T-helper 17 cell (primary cell): Measurements from ENCODE around the gene USP3. TPM values are rescaled to one million over a fixed set of nuclear protein-coding genes. Genes with fewer than 3 reads are reported as not detected.
A peak's percentile ranks its signal among the peaks of the same experiment; 100 is the strongest.

Experiments used
- ATAC-seq: fragments of 150-1000 bp; cut with Tn5 transposase; 2 replicates; pipeline ENCODE4 v1.10.0; 2021; ENCODE audit warnings: mild to moderate bottlenecking, moderate library complexity
- DNase-seq, 3 donors: peaks; one replicate each; pipeline versions ENCODE4 v3.0.0 to v3.0.0-alpha.2; 2020 to 2021
- H3K9me3 ChIP-seq: one replicate; pipeline ENCODE4 v1.7.0; 2013; ENCODE audit warnings: low read length, mild to moderate bottlenecking; ENCODE audit not compliant: control insufficient read depth, poor library complexity, severe bottlenecking
- H3K27ac Mint-ChIP-seq: one replicate; pipeline ENCODE4 v1.8.0; 2022; ENCODE audit warnings: mild to moderate bottlenecking, moderate library complexity, mixed read lengths
- H3K27me3 Mint-ChIP-seq: one replicate; pipeline ENCODE4 v1.8.0; 2022; ENCODE audit warnings: mixed read lengths
- H3K36me3 Mint-ChIP-seq: one replicate; pipeline ENCODE4 v1.8.0; 2022; ENCODE audit warnings: low read depth, mixed read lengths
- H3K4me1 Mint-ChIP-seq: one replicate; pipeline ENCODE4 v1.8.0; 2022; ENCODE audit warnings: mild to moderate bottlenecking, mixed read lengths
- H3K4me3 Mint-ChIP-seq: one replicate; pipeline ENCODE4 v1.8.0; 2022; ENCODE audit warnings: mild to moderate bottlenecking, moderate library complexity, mixed read lengths
- total RNA-seq, 4 donors: library from RNA in 2 of 4; stranded (reverse) in 2 of 4; gene quantifications; one replicate each; pipeline ENCODE4 v1.2.3 and lab custom pipeline; 2022 to 2026

Gene USP3, protein sequence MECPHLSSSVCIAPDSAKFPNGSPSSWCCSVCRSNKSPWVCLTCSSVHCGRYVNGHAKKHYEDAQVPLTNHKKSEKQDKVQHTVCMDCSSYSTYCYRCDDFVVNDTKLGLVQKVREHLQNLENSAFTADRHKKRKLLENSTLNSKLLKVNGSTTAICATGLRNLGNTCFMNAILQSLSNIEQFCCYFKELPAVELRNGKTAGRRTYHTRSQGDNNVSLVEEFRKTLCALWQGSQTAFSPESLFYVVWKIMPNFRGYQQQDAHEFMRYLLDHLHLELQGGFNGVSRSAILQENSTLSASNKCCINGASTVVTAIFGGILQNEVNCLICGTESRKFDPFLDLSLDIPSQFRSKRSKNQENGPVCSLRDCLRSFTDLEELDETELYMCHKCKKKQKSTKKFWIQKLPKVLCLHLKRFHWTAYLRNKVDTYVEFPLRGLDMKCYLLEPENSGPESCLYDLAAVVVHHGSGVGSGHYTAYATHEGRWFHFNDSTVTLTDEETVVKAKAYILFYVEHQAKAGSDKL
- total RNA-seq (100 to 1,000 TPM; 219 to 288 TPM), total RNA-seq (lab: John Stamatoyannopoulos, UW) (168 to 199 reads per million in 2 donors)

DNA sequence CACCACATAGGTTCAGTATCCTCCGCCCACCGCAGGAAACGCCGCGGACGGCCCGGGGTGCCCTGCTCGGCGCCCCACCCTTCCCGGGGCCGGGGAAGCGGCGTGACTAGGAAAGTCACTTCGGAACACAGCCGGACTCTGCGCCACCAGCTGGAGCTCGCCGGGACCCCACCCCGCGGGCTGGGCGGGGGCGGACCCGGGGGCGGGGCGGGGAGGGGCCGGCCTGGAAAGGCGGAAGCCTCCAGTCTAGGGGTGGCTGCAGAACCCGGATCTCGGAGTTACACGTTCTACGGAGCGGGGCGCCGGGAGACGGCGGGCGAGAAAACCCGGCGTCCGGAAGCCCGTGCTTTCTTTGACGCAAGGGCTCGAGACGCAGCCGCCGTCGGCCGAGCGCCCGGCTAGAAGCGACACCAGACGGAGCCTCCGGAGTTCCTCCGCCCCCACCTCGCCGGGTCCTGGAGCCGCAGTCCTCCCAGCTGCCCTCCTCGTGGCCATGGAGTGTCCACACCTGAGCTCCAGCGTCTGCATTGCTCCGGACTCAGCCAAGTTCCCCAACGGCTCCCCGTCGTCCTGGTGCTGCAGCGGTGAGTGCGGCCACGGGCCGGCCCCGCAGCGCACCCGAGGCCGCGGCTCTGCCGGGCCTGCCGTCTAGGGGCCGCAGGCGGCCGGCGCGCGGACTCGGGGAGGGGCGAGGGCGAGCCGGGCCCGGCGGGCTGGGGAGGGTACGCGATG lies at the start of gene USP3:
TSS of gene USP3 (plus strand) at position 347 of the 732 bp plus-strand sequence. CDS start at position 494, 147 bp downstream.
- no peaks in the 10 kb centered on the region for H3K9me3 ChIP-seq
- peak; percentile 88 to 92 (median 90) for DNase-seq
- H3K4me3 Mint-ChIP-seq, result peak within 1 kb of the TSS; percentile 97
- peaks cover 5% of the 10 kb centered on the region for H3K36me3 Mint-ChIP-seq
- H3K27me3 Mint-ChIP-seq, result no peaks in the 10 kb centered on the region
- H3K27ac Mint-ChIP-seq, result peak within 1 kb of the TSS; percentile 96
- peaks cover 60% of the 10 kb centered on the region for H3K4me1 Mint-ChIP-seq
- ATAC-seq, result peak; percentile 76

DNA sequence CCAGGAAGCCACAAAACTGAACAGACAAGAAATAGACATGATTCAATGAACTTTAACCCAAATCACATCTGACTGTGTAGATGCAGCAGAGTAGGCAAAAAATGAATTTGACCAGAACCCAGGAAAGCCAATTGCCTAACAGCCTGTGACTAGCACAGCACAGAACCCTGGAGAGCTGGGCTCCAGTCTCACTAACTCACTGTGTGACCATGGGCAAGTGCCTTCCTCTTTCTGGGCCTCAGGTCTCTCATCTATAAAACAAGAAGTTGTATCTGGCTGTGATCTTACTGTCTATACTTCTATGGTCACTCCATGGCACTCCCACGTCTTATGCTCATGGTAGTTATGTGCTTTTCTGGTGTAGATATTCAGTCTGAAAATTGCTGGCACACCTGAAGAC lies 48.1 kb upstream of the USP3 start:
- H3K36me3 Mint-ChIP-seq, result no peaks in the 10 kb centered on the region
- ATAC-seq (no peak), DNase-seq (no peak)
- no peak overlapping the region for H3K4me3 Mint-ChIP-seq
- peaks cover 5% of the 10 kb centered on the region for H3K27me3 Mint-ChIP-seq
- H3K4me1 Mint-ChIP-seq, result peaks cover 2% of the 10 kb centered on the region
- H3K9me3 ChIP-seq, result no peaks in the 10 kb centered on the region
- H3K27ac Mint-ChIP-seq, result no peak overlapping the region

DNA sequence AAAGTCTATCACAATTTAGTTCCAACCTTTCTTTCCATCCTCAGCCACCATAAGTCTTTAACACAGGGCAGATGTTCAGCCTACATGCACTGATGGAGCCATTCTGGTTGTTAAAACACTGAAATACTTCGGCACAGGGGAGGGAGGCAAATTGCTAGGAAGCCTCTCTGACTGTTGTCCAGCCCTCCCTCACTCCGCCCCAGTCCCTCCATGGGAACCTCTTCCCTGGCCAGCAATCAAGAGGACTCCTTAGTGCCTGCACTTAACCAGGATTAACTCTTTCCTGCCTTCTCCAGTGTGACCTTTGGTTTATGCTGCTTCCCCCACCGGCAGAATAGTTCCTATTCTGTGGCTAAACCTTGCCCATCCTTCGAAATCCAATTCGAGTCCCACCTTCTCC lies 47.0 kb upstream of the USP3 start:
- DNase-seq (no peak), ATAC-seq (no peak)
- Mint-ChIP-seq H3K4me3 (no peak overlapping the region), H3K27ac (no peak overlapping the region), H3K27me3 (peaks cover 5% of the 10 kb centered on the region), H3K36me3 (no peaks in the 10 kb centered on the region), H3K4me1 (peaks cover 5% of the 10 kb centered on the region)
- no peaks in the 10 kb centered on the region for H3K9me3 ChIP-seq

DNA sequence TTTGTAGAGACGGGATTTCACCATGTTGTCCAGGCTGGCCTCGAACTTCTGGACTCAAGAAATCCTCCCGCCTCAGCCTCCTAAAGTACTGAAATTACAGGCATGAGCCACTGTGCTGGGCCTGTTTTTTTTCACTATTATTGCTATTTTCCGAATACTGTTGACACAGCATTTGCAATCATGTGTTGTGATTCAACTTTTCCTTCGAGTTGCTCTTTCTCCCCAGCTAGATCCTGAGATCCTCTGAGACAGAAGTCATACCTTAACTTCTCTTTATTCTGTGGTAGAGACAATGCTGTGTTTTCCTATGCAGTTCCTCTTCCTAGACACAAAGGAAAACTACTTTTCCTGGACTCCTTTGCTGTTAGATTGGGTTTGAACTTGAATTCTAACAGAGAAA lies 46.4 kb upstream of the USP3 start:
- no peaks in the 10 kb centered on the region for H3K36me3 Mint-ChIP-seq
- no peaks in the 10 kb centered on the region for H3K9me3 ChIP-seq
- DNase-seq, result no peak
- H3K27me3 Mint-ChIP-seq, result peaks cover 5% of the 10 kb centered on the region
- ATAC-seq, result no peak
- H3K27ac Mint-ChIP-seq, result no peak overlapping the region
- H3K4me1 Mint-ChIP-seq, result peaks cover 5% of the 10 kb centered on the region
- no peak overlapping the region for H3K4me3 Mint-ChIP-seq

DNA sequence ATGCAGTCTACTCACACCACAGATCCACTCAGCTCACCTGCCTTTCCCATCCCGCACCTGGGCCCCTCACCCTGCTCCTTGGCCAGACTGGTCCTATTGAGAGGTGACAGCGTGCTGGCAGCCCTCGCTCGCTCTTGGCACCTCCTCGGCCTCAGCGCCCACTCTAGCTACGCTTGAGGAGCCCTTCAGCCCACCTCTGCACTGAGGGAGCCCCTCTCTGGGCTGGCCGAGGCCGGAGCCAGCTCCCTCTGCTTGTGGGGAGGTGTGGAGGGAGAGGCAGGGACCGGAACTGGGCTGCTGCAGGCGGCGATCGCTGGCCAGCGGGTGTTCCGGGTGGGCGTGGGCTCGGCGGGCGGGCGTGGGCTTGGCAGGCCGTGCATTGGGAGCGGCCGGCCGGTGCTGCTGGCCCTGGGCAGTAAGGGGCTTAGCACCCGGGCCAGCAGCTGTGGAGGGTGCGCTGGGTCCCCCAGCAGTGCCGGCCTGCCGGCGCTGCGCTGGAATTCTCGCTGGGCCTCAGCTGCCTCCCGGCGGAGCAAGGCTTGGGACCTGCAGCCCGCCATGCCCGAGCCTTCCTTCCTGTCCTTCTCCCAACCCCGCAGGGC lies 45.5 kb upstream of the USP3 start:
- ATAC-seq (no peak), DNase-seq (no peak)
- no peak overlapping the region for H3K27ac Mint-ChIP-seq
- no peak overlapping the region for H3K4me3 Mint-ChIP-seq
- H3K9me3 ChIP-seq, result no peaks in the 10 kb centered on the region
- H3K36me3 Mint-ChIP-seq, result no peaks in the 10 kb centered on the region
- H3K27me3 Mint-ChIP-seq, result peaks cover 5% of the 10 kb centered on the region
- peaks cover 5% of the 10 kb centered on the region for H3K4me1 Mint-ChIP-seq

DNA sequence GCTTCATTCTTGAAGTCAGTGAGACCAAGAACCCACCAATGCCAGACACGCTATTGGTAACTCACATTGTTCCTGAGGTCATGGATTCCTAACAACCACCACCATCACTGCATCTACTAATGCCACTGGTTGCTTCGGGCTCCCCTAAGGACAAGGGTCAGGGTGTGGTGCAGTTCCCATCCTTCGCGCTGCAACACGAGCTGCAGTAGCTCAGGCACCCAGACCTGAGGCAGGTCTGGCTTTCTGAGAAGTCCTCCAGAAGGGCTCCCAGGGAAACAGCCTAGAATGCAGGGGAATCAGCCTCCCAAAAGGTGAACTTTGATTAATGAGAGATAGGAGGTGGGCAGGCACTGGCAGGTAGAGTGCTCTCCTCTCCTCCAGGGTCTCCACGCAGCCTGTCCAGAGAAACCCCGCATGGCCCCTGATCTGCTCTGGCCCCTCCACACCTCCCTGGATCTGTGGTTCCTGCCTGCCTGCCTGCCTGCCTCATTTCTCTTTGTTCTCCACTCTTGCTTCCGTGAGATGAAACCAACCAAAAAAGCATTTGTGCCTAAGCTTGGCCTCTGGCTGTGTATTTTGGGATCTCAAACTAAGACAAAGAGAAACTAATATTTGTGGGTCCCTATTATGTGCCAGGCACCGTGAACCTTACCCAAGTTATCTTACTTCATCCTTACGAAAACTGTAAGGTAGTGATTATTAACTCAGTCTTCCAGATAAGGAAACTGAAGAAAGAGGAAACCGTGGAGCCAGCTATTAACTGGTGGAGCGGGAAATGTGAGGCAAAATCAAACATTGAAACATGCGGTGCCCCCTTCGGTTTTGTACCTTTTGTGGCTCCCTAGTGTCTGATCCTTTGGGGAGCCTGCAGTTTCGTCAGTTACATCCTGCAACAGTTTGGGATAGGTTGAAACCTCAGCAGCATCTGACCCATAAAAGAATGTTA lies 43.9 kb upstream of the USP3 start:
- Mint-ChIP-seq H3K27me3 (peaks cover 5% of the 10 kb centered on the region), H3K27ac (no peak overlapping the region), H3K4me3 (no peak overlapping the region), H3K36me3 (no peaks in the 10 kb centered on the region), H3K4me1 (peaks cover 5% of the 10 kb centered on the region)
- H3K9me3 ChIP-seq, result no peaks in the 10 kb centered on the region
- DNase-seq (no peak), ATAC-seq (no peak)

DNA sequence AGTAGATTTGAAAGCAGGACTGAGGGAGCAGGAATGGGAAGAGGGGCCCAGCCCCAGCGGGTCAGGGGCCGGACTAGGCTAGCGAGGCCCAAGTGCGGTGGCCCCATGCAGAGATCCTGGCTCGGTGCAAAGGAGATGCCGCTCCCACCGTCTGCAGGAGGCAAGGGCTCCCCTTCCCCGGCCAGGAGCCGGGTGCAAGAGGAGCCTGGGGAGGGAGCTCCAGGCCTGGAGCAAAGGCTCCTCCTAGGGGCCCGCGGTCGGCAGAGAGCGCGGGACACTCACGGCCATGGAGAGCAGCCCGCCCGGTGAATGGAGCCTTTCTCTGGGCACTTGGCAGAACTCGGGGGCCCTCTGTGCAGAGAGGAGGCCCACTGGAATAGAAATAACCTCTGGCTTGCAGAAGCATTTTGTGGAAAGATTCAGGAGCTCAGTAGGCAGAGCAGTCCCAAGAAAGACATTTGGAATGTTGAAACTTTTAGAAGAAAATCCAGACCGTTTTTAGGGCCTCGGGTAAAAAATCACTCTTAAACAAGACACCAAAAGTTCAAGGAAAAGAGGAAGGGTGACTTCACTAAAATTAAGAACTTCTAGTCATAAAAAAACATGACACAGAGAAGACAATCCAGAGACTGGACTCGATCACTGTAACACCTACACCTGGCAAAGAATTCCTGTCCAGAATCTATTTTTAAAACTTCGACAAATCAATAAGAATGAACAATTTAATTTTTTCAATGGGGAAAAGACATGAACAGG lies 43.0 kb upstream of the USP3 start:
- Mint-ChIP-seq H3K27me3 (peaks cover 5% of the 10 kb centered on the region), H3K27ac (no peak overlapping the region), H3K4me3 (no peak overlapping the region), H3K36me3 (no peaks in the 10 kb centered on the region), H3K4me1 (peaks cover 6% of the 10 kb centered on the region)
- ATAC-seq (no peak), DNase-seq (no peak)
- no peaks in the 10 kb centered on the region for H3K9me3 ChIP-seq

DNA sequence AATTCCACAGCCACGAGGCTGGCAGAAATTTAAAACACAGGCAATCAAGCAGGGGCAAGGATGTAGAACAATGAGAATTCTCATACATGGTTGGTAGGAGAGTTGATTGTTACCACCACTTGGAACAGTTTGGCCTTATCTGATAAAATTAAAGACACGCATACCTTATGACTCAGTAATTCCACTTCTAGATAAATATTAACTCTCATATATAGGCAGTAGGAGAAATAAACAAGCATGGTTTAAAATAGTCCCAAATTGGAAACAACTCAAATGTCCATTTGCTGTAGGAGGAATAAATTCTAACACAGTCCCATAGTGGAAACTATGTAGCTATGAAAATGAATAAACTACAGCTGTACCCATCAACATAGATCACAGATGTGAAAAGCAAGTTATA lies 42.3 kb upstream of the USP3 start:
- DNase-seq (no peak), ATAC-seq (no peak)
- no peaks in the 10 kb centered on the region for H3K9me3 ChIP-seq
- H3K4me3 Mint-ChIP-seq, result no peak overlapping the region
- H3K27me3 Mint-ChIP-seq, result peaks cover 5% of the 10 kb centered on the region
- no peak overlapping the region for H3K27ac Mint-ChIP-seq
- no peaks in the 10 kb centered on the region for H3K36me3 Mint-ChIP-seq
- peaks cover 12% of the 10 kb centered on the region for H3K4me1 Mint-ChIP-seq

DNA sequence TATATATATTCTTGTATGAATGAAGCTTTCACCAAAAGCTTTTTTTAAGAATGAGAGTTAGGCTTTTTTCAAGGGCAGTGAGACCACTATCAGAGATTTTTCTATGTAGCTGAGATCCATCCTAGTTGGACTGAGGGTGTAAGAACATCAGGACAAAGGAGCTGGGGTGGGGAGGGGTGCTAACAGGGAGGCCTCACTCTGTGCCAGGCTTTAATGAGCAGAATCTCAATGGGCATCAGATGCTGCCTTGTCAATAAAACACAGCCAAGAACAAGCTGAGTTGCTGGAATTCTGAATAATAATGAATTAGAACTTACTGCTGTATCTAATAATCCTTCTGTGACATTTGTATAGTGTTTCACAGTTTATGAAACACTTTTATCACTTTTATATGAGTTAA lies 41.4 kb upstream of the USP3 start:
- Mint-ChIP-seq H3K4me3 (no peak overlapping the region), H3K27ac (no peak overlapping the region), H3K36me3 (no peaks in the 10 kb centered on the region), H3K4me1 (peaks cover 15% of the 10 kb centered on the region), H3K27me3 (peaks cover 4% of the 10 kb centered on the region)
- H3K9me3 ChIP-seq, result no peaks in the 10 kb centered on the region
- DNase-seq, result no peak
- no peak for ATAC-seq

DNA sequence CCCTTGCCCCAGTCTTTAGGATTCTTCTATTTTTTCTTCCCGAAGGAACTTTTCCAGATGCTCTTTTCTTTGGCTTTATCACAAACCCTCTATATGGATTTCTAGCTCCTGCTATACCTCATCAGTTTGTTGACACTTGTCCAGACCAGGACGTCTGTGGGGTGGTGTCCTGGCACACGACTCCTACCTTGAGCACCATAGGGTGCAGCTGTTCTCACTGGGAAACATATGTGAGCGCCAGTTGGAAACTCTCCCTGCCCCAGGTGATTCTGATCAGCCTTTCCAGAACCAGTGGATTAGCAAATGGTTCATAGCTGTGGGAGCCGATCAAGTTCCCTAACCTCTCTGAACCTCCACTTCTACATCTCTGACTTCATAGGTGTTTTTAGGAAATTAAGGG lies 40.6 kb upstream of the USP3 start:
- no peaks in the 10 kb centered on the region for H3K9me3 ChIP-seq
- no peak for DNase-seq
- no peaks in the 10 kb centered on the region for H3K27me3 Mint-ChIP-seq
- ATAC-seq, result no peak
- H3K36me3 Mint-ChIP-seq, result no peaks in the 10 kb centered on the region
- H3K4me3 Mint-ChIP-seq, result no peak overlapping the region
- no peak overlapping the region for H3K27ac Mint-ChIP-seq
- peaks cover 15% of the 10 kb centered on the region for H3K4me1 Mint-ChIP-seq

DNA sequence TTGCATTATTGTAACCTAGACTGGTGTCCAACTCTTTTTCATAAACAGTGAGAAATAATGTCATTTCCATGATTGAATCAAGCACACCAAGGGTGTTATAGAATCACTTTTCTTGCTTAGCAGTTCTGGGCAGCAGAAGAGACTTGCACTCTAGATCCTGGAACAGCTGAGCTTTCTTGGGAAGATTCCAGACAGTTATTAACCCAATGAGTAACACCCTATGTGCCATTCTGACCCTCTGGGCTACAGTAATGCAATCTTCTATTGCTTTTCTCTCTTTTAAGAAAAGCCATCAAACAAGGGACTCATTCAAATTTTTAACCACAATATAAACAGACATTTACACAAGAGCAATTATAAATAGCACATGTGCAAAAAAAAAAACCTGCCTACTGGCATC lies 39.3 kb upstream of the USP3 start:
- DNase-seq (no peak), ATAC-seq (no peak)
- Mint-ChIP-seq H3K4me3 (no peak overlapping the region), H3K27ac (no peak overlapping the region), H3K36me3 (no peaks in the 10 kb centered on the region), H3K4me1 (peaks cover 21% of the 10 kb centered on the region), H3K27me3 (no peaks in the 10 kb centered on the region)
- H3K9me3 ChIP-seq, result no peaks in the 10 kb centered on the region
